ENCODE results near the gene LRMDA. TPM values are rescaled to one million over a fixed set of nuclear protein-coding genes. Genes with fewer than 3 reads are reported as not detected.

Gene LRMDA
- total RNA-seq, 1 donor from 2014 or later: 0.96 TPM

DNA sequence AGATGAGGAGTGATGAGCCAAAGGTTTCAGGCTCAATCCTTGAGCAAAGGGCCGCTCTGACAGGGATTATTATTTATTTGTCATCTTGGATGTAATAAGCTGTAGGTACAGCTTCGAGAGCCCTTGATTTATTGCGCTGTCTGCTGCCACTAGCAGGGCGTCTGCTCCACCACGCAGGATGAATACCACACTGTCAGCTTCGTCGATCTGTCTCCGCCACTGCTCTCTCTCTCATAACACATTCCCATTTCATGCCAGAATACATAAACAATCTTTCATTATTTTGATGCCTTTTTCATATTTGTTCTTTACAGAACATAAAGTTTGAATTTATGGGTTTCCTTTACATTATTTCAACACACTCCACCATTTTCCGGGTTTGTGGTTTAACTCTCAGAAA lies 276.6 kb downstream of the LRMDA start:
- TF ChIP-seq, protein P1, sequence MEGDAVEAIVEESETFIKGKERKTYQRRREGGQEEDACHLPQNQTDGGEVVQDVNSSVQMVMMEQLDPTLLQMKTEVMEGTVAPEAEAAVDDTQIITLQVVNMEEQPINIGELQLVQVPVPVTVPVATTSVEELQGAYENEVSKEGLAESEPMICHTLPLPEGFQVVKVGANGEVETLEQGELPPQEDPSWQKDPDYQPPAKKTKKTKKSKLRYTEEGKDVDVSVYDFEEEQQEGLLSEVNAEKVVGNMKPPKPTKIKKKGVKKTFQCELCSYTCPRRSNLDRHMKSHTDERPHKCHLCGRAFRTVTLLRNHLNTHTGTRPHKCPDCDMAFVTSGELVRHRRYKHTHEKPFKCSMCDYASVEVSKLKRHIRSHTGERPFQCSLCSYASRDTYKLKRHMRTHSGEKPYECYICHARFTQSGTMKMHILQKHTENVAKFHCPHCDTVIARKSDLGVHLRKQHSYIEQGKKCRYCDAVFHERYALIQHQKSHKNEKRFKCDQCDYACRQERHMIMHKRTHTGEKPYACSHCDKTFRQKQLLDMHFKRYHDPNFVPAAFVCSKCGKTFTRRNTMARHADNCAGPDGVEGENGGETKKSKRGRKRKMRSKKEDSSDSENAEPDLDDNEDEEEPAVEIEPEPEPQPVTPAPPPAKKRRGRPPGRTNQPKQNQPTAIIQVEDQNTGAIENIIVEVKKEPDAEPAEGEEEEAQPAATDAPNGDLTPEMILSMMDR (IDR thresholded peaks at IDR 0.05): no peak
- intact Hi-C loops (cut with DNase I): no loop called here
- peaks cover 0 to 3% of the 10 kb centered on the region in 2 donors for H3K4me1 ChIP-seq
- H3K27ac ChIP-seq: no peak overlapping the region
- H3K36me3 ChIP-seq: no peaks in the 10 kb centered on the region
- H3K9me3 ChIP-seq: no peaks in the 10 kb centered on the region
- no peak for DNase-seq (ENCODE audit: low spot score in 2 of 2)
- H3K4me3 ChIP-seq: no peak overlapping the region
- no peaks in the 10 kb centered on the region for H3K27me3 ChIP-seq

DNA sequence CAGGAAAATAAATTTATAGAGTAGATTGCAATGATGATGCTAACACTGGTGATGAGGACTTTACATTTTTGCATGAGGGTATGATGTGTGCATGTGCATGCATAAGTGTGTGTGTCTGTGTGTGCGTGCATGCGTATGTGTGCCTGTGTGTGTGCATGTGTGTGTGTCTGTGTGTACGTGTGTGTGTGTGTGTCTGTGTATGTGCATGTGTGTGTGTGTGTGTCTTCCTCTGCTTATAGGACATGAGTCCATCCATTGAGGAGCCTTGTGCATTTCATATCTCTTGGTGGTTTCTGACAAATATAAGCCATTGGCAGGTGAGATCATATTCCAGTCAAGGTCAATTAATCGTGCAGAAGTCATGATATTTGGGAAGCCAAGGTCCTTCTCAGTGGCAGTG lies 277.8 kb downstream of the LRMDA start:
- no peak for DNase-seq (ENCODE audit: low spot score in 2 of 2)
- Histone ChIP-seq H3K27me3 (no peaks in the 10 kb centered on the region), H3K4me3 (no peak overlapping the region), H3K9me3 (no peaks in the 10 kb centered on the region), H3K27ac (no peak overlapping the region), H3K4me1 (peaks cover 0 to 3% of the 10 kb centered on the region in 2 donors), H3K36me3 (no peaks in the 10 kb centered on the region)
- TF ChIP-seq, protein P1 (IDR thresholded peaks at IDR 0.05): no peak
- intact Hi-C loops (cut with DNase I): no loop called here

DNA sequence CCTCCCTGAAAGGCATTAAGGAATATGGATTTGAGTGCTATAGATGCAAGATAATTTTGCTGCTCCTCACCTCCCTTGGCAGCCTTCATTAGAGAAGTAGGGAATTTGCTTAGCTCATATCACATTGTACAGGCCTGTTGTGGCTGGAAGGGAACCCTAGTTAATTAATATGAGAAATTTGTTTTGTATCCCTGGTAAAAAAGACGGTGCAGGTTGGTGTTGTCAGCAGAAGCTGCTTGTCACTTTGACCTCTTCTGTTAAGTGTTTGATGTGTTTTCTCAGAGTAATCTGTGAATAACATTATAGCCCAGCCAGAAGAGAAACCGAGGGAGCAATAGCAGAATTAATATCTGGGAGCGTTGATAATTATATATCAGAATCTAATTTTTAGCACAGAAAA lies 278.4 kb downstream of the LRMDA start:
- Histone ChIP-seq H3K36me3 (no peaks in the 10 kb centered on the region), H3K9me3 (no peaks in the 10 kb centered on the region), H3K4me1 (peaks cover 0 to 3% of the 10 kb centered on the region in 2 donors), H3K27ac (no peak overlapping the region), H3K27me3 (no peaks in the 10 kb centered on the region), H3K4me3 (no peak overlapping the region)
- TF ChIP-seq, protein P1 (IDR thresholded peaks at IDR 0.05): no peak
- DNase-seq (ENCODE audit: low spot score in 2 of 2): no peak
- intact Hi-C loops (cut with DNase I): loop anchor here (10.0 kb wide), 1 partner anchor 325 kb away; no protein-coding TSS in a partner anchor

GRCh38 chr10:75712242-75712880 lies 280.9 kb downstream of the LRMDA start:
- intact Hi-C loops (cut with DNase I): loop anchor here (10.0 kb wide), 1 partner anchor 322 kb away; no protein-coding TSS in a partner anchor
- DNase-seq (ENCODE audit: low spot score in 2 of 2): no peak
- Histone ChIP-seq H3K4me1 (peaks cover 0 to 3% of the 10 kb centered on the region in 2 donors), H3K36me3 (no peaks in the 10 kb centered on the region), H3K27me3 (no peaks in the 10 kb centered on the region), H3K9me3 (no peaks in the 10 kb centered on the region), H3K27ac (no peak overlapping the region), H3K4me3 (peak overlapping the region in 1 of 2 donors; percentile 34)
- TF ChIP-seq, protein P1 (IDR thresholded peaks at IDR 0.05): no peak

GRCh38 chr10:75716506-75716905 lies 285.1 kb downstream of the LRMDA start:
- Histone ChIP-seq H3K4me3 (no peak overlapping the region), H3K9me3 (no peaks in the 10 kb centered on the region), H3K27me3 (no peaks in the 10 kb centered on the region), H3K36me3 (no peaks in the 10 kb centered on the region), H3K4me1 (peaks cover 0 to 3% of the 10 kb centered on the region in 2 donors), H3K27ac (no peak overlapping the region)
- DNase-seq (ENCODE audit: low spot score in 2 of 2): no peak
- TF ChIP-seq, protein P1 (IDR thresholded peaks at IDR 0.05): no peak
- intact Hi-C loops (cut with DNase I): loop anchor here (10.0 kb wide), 1 partner anchor 318 kb away; no protein-coding TSS in a partner anchor

Data from ascending aorta (tissue), 2 donors.